Measurements from ENCODE around the gene TMEM266. TPM values are rescaled to one million over a fixed set of nuclear protein-coding genes. Genes with fewer than 3 reads are reported as not detected.

The TMEM266 gene
- total and polyA plus RNA-seq, 2 experiments from 2014 or later, result 0.42 to 5.0 TPM

DNA sequence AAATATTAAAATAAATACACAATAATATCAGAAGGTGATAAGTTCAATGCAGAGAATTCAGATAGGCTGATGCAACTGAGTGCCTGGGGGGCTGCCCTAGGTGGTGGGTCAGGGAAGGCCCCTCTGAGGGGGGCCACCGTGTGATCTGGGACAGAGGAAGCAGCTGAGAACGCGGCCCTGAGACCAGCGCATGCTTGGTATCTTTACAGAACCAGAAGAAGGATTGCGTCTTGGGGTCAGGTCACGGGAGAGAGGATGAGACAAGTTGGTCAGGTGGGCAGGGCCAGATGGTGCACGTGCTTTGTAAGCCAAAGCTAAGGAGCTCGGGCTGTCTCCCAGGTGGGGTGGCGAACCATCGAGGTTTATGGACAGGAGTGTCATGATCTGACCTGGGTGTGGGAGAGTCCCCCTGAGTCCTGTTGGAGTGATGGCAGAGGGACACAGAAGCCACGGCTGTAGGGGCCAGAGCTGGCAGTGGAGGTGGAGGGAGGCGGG, 130.3 kb downstream of the TMEM266 start:
- Mint-ChIP-seq H3K27me3 (ENCODE audit: insufficient read depth, low read depth, poor library complexity) (peaks cover 23% of the 10 kb centered on the region), H3K36me3 (ENCODE audit: low read depth) (no peaks in the 10 kb centered on the region), H3K27ac (no peak overlapping the region), H3K4me1 (peaks cover 21% of the 10 kb centered on the region), H3K9me3 (peaks cover 2% of the 10 kb centered on the region; the same call in 2 of the 3 replicates), H3K4me3 (no peak overlapping the region)
- no peak overlapping the region for H3K27ac ChIP-seq (ENCODE audit: low read depth)
- peak overlapping the region; percentile 85 for H2AFZ ChIP-seq
- no peaks in the 10 kb centered on the region for H3F3A ChIP-seq (replicated peaks; ENCODE audit: low read depth)
- peak overlapping the region; percentile 46; the same call in 1 of the 2 replicates for H3K4me2 ChIP-seq
- H3K4me1 ChIP-seq (ENCODE audit: insufficient read depth), result no peaks in the 10 kb centered on the region; the same call in 1 of the 2 replicates
- H3K4me3 ChIP-seq, result peak overlapping the region; percentile 27; the same call in 1 of the 2 replicates
- no peaks in the 10 kb centered on the region for H4K20me1 ChIP-seq (replicated peaks; ENCODE audit: insufficient read depth)
- H3K27me3 ChIP-seq (ENCODE audit: insufficient read depth), result peaks cover 18% of the 10 kb centered on the region
- H3K9me2 ChIP-seq (ENCODE audit: insufficient read depth), result no peaks in the 10 kb centered on the region
- no peak for DNase-seq (ENCODE audit: low spot score)
- H3K36me3 ChIP-seq (ENCODE audit: insufficient read depth), result no peaks in the 10 kb centered on the region
- no peak for TF ChIP-seq NANOG (IDR thresholded peaks at IDR 0.05; ENCODE audit: borderline replicate concordance)
- no peak for TF ChIP-seq ZNF331 (CRISPR knock-in tag; IDR thresholded peaks at IDR 0.05; ENCODE audit: low read depth)
- no peak for TF ChIP-seq CREB1 (CRISPR knock-in tag; IDR thresholded peaks at IDR 0.05; ENCODE audit: low read depth)
- no peak for TF ChIP-seq JUNB (IDR thresholded peaks at IDR 0.05; ENCODE audit: unreplicated experiment)
- no peak for TF ChIP-seq EZH2 (IDR thresholded peaks at IDR 0.05; ENCODE audit: low read depth, unreplicated experiment)
- TF ChIP-seq, protein P1, sequence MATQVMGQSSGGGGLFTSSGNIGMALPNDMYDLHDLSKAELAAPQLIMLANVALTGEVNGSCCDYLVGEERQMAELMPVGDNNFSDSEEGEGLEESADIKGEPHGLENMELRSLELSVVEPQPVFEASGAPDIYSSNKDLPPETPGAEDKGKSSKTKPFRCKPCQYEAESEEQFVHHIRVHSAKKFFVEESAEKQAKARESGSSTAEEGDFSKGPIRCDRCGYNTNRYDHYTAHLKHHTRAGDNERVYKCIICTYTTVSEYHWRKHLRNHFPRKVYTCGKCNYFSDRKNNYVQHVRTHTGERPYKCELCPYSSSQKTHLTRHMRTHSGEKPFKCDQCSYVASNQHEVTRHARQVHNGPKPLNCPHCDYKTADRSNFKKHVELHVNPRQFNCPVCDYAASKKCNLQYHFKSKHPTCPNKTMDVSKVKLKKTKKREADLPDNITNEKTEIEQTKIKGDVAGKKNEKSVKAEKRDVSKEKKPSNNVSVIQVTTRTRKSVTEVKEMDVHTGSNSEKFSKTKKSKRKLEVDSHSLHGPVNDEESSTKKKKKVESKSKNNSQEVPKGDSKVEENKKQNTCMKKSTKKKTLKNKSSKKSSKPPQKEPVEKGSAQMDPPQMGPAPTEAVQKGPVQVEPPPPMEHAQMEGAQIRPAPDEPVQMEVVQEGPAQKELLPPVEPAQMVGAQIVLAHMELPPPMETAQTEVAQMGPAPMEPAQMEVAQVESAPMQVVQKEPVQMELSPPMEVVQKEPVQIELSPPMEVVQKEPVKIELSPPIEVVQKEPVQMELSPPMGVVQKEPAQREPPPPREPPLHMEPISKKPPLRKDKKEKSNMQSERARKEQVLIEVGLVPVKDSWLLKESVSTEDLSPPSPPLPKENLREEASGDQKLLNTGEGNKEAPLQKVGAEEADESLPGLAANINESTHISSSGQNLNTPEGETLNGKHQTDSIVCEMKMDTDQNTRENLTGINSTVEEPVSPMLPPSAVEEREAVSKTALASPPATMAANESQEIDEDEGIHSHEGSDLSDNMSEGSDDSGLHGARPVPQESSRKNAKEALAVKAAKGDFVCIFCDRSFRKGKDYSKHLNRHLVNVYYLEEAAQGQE (IDR thresholded peaks at IDR 0.05; ENCODE audit: unreplicated experiment), result no peak
- TF ChIP-seq, protein P2, sequence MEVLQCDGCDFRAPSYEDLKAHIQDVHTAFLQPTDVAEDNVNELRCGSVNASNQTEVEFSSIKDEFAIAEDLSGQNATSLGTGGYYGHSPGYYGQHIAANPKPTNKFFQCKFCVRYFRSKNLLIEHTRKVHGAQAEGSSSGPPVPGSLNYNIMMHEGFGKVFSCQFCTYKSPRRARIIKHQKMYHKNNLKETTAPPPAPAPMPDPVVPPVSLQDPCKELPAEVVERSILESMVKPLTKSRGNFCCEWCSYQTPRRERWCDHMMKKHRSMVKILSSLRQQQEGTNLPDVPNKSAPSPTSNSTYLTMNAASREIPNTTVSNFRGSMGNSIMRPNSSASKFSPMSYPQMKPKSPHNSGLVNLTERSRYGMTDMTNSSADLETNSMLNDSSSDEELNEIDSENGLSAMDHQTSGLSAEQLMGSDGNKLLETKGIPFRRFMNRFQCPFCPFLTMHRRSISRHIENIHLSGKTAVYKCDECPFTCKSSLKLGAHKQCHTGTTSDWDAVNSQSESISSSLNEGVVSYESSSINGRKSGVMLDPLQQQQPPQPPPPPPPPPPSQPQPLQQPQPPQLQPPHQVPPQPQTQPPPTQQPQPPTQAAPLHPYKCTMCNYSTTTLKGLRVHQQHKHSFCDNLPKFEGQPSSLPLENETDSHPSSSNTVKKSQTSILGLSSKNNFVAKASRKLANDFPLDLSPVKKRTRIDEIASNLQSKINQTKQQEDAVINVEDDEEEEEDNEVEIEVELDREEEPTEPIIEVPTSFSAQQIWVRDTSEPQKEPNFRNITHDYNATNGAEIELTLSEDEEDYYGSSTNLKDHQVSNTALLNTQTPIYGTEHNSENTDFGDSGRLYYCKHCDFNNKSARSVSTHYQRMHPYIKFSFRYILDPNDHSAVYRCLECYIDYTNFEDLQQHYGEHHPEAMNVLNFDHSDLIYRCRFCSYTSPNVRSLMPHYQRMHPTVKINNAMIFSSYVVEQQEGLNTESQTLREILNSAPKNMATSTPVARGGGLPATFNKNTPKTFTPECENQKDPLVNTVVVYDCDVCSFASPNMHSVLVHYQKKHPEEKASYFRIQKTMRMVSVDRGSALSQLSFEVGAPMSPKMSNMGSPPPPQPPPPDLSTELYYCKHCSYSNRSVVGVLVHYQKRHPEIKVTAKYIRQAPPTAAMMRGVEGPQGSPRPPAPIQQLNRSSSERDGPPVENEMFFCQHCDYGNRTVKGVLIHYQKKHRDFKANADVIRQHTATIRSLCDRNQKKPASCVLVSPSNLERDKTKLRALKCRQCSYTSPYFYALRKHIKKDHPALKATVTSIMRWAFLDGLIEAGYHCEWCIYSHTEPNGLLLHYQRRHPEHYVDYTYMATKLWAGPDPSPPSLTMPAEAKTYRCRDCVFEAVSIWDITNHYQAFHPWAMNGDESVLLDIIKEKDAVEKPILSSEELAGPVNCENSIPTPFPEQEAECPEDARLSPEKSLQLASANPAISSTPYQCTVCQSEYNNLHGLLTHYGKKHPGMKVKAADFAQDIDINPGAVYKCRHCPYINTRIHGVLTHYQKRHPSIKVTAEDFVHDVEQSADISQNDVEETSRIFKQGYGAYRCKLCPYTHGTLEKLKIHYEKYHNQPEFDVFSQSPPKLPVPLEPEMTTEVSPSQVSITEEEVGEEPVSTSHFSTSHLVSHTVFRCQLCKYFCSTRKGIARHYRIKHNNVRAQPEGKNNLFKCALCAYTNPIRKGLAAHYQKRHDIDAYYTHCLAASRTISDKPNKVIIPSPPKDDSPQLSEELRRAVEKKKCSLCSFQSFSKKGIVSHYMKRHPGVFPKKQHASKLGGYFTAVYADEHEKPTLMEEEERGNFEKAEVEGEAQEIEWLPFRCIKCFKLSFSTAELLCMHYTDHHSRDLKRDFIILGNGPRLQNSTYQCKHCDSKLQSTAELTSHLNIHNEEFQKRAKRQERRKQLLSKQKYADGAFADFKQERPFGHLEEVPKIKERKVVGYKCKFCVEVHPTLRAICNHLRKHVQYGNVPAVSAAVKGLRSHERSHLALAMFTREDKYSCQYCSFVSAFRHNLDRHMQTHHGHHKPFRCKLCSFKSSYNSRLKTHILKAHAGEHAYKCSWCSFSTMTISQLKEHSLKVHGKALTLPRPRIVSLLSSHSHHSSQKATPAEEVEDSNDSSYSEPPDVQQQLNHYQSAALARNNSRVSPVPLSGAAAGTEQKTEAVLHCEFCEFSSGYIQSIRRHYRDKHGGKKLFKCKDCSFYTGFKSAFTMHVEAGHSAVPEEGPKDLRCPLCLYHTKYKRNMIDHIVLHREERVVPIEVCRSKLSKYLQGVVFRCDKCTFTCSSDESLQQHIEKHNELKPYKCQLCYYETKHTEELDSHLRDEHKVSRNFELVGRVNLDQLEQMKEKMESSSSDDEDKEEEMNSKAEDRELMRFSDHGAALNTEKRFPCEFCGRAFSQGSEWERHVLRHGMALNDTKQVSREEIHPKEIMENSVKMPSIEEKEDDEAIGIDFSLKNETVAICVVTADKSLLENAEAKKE (CRISPR knock-in tag; IDR thresholded peaks at IDR 0.05), result no peak
- TF ChIP-seq STAT1 (IDR thresholded peaks at IDR 0.05; ENCODE audit: unreplicated experiment), result no peak
- TF ChIP-seq POLR2AphosphoS5 (IDR thresholded peaks at IDR 0.05; ENCODE audit: low read depth), result no peak
- TF ChIP-seq, protein P3, sequence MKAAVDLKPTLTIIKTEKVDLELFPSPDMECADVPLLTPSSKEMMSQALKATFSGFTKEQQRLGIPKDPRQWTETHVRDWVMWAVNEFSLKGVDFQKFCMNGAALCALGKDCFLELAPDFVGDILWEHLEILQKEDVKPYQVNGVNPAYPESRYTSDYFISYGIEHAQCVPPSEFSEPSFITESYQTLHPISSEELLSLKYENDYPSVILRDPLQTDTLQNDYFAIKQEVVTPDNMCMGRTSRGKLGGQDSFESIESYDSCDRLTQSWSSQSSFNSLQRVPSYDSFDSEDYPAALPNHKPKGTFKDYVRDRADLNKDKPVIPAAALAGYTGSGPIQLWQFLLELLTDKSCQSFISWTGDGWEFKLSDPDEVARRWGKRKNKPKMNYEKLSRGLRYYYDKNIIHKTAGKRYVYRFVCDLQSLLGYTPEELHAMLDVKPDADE (IDR thresholded peaks at IDR 0.05), result no peak
- no peaks in the 10 kb centered on the region for H3K79me2 ChIP-seq (replicated peaks; ENCODE audit: insufficient read depth)
- no peak for ATAC-seq

Measured in GM23338 (cell line).